Type B pancreatic cell (in vitro differentiated cells): Measurements from ENCODE around the gene DMRT3. TPM values are rescaled to one million over a fixed set of nuclear protein-coding genes. Genes with fewer than 3 reads are reported as not detected.

ENCODE experiments used
- DNase-seq: peaks from one replicate; pipeline ENCODE4 v3.0.0; 2021; ENCODE audit warnings: mixed read lengths; ENCODE audit not compliant: unreplicated experiment; ENCODE audit errors: extremely low spot score
- H3K27ac Mint-ChIP-seq: 2 replicates; pipeline ENCODE4 v1.8.0; 2021; ENCODE audit warnings: mild to moderate bottlenecking, mixed read lengths
- H3K27me3 Mint-ChIP-seq: 2 replicates; pipeline ENCODE4 v1.8.0; 2021; ENCODE audit warnings: mixed read lengths
- H3K36me3 Mint-ChIP-seq: 2 replicates; pipeline ENCODE4 v1.8.0; 2021; ENCODE audit warnings: mixed read lengths
- H3K4me1 Mint-ChIP-seq: one replicate; pipeline ENCODE4 v1.8.0; 2021; ENCODE audit warnings: mixed read lengths; ENCODE audit not compliant: unreplicated experiment
- H3K4me3 Mint-ChIP-seq: 2 replicates; pipeline ENCODE4 v1.8.0; 2021; ENCODE audit warnings: mild to moderate bottlenecking, mixed read lengths
- H3K9me3 Mint-ChIP-seq: 2 replicates; pipeline ENCODE4 v1.8.0; 2021; ENCODE audit warnings: mixed read lengths
- CTCF ChIP-seq: fragments of 200-600 bp; sonication (generic); conservative IDR thresholded peaks from 2 replicates; pipeline ENCODE4 v1.5.0; 2021; ENCODE audit warnings: antibody characterized with exemption, mild to moderate bottlenecking
- total RNA-seq: library from RNA; stranded (reverse); gene quantifications from 2 replicates; pipeline ENCODE4 v1.2.1, GENCODE V29; 2021; ENCODE audit warnings: low replicate concordance

The DMRT3 gene
- total RNA-seq, 1 donor from 2014 or later: 0.80 TPM

GRCh38 chr9:1034271-1034670 is 57.8 kb downstream of the DMRT3 start:
- DNase-seq: no peak
- H3K27me3 Mint-ChIP-seq: peaks cover 51% of the 10 kb centered on the region
- no peak overlapping the region for H3K4me3 Mint-ChIP-seq
- peaks cover 10% of the 10 kb centered on the region for H3K4me1 Mint-ChIP-seq
- no peaks in the 10 kb centered on the region for H3K36me3 Mint-ChIP-seq
- no peak for TF ChIP-seq CTCF
- H3K27ac Mint-ChIP-seq: no peak overlapping the region
- H3K9me3 Mint-ChIP-seq: no peaks in the 10 kb centered on the region

GRCh38 chr9:1039589-1039988 is 63.1 kb downstream of the DMRT3 start:
- no peak for TF ChIP-seq CTCF
- H3K36me3 Mint-ChIP-seq: no peaks in the 10 kb centered on the region
- H3K9me3 Mint-ChIP-seq: peaks cover 3% of the 10 kb centered on the region
- no peak overlapping the region for H3K4me3 Mint-ChIP-seq
- no peak overlapping the region for H3K27ac Mint-ChIP-seq
- H3K27me3 Mint-ChIP-seq: peaks cover 77% of the 10 kb centered on the region
- H3K4me1 Mint-ChIP-seq: peaks cover 8% of the 10 kb centered on the region
- no peak for DNase-seq

Other genes starting within 250 kb of the DMRT3 start
- gene DMRT1, start 135.0 kb upstream of the DMRT3 start, total RNA-seq: not detected in 2 replicates
- gene DMRT2, start 73.7 kb downstream of the DMRT3 start, total RNA-seq: 11.4 and 18.8 TPM in 2 replicates